ENCODE data around the gene ZNF343. TPM values are rescaled to one million over a fixed set of nuclear protein-coding genes. Genes with fewer than 3 reads are reported as not detected.

Gene ZNF343
- total RNA-seq, 1 donor from 2014 or later = 6.9 TPM

- no peak overlapping the region for H3K4me3 ChIP-seq (ENCODE audit: low read depth, low read length)
- TF ChIP-seq, protein P1, sequence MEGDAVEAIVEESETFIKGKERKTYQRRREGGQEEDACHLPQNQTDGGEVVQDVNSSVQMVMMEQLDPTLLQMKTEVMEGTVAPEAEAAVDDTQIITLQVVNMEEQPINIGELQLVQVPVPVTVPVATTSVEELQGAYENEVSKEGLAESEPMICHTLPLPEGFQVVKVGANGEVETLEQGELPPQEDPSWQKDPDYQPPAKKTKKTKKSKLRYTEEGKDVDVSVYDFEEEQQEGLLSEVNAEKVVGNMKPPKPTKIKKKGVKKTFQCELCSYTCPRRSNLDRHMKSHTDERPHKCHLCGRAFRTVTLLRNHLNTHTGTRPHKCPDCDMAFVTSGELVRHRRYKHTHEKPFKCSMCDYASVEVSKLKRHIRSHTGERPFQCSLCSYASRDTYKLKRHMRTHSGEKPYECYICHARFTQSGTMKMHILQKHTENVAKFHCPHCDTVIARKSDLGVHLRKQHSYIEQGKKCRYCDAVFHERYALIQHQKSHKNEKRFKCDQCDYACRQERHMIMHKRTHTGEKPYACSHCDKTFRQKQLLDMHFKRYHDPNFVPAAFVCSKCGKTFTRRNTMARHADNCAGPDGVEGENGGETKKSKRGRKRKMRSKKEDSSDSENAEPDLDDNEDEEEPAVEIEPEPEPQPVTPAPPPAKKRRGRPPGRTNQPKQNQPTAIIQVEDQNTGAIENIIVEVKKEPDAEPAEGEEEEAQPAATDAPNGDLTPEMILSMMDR (conservative IDR thresholded peaks at IDR 0.05; ENCODE audit: low read depth, low read length) = no peak
- DNase-seq (ENCODE audit: low read depth) = no peak
Measured at GRCh38 chr20:2451422-2451821, 57.3 kb downstream of the ZNF343 start.

- TF ChIP-seq, protein P1 (conservative IDR thresholded peaks at IDR 0.05; ENCODE audit: low read depth, low read length) = no peak
- H3K4me3 ChIP-seq (ENCODE audit: low read depth, low read length) = no peak overlapping the region
- no peak for DNase-seq (ENCODE audit: low read depth)
Measured at GRCh38 chr20:2449386-2449785, 59.3 kb downstream of the ZNF343 start.

- no peak for DNase-seq (ENCODE audit: low read depth)
- no peak overlapping the region for H3K4me3 ChIP-seq (ENCODE audit: low read depth, low read length)
- TF ChIP-seq, protein P1 (conservative IDR thresholded peaks at IDR 0.05; ENCODE audit: low read depth, low read length) = no peak
Measured at GRCh38 chr20:2446845-2447244, 61.9 kb downstream of the ZNF343 start.

Other genes with a start within 250 kb of the ZNF343 start
- gene TGM3, start 212.9 kb downstream of the ZNF343 start, total RNA-seq = not detected in 2 replicates
- not detected in 2 replicates for gene TGM6, start 128.0 kb downstream of the ZNF343 start, total RNA-seq
- 541 and 1,065 TPM in 2 replicates for gene SNRPB, start 38.1 kb downstream of the ZNF343 start, total RNA-seq
- not detected in 2 replicates for gene TMC2, start 27.7 kb upstream of the ZNF343 start, total RNA-seq
- gene NOP56, start 143.7 kb upstream of the ZNF343 start, total RNA-seq = 172 and 318 TPM in 2 replicates
- gene IDH3B, start 155.3 kb upstream of the ZNF343 start, total RNA-seq = 99.3 and 123 TPM in 2 replicates
- gene EBF4, start 183.9 kb upstream of the ZNF343 start, total RNA-seq = 0.36 and 2.5 TPM in 2 replicates